ENCODE data around the gene SLIT3.

The SLIT3 gene

DNA sequence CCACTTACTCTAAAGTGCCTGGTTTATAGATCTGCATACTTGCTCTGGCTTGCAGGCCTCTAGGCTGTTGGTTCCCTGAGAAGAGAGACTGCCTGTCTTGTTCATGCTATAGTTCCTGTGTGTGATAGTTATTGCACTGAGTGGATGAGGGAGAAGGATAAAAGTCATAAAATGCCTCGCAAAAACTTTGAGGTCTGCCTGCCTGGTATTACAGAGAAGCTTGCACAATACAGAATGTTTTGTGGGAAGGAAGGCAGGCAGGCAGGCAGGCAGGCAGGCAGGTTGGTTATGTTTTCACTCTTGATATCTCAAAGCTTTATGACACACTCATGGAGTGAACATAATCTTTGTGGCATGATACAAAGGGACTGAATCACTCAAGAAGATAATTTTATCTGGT lies 287.1 kb downstream of the SLIT3 start:
- Histone ChIP-seq H3K4me2 (ENCODE audit: low read depth, low read length, poor library complexity, severe bottlenecking) (no peak overlapping the region), H3K36me3 (ENCODE audit: low read length) (no peaks in the 10 kb centered on the region), H2AFZ (ENCODE audit: low read depth, low read length, severe bottlenecking) (no peak overlapping the region), H3K79me2 (ENCODE audit: insufficient read depth, low read length) (no peaks in the 10 kb centered on the region), H3K27me3 (ENCODE audit: low read length) (no peaks in the 10 kb centered on the region), H3K9me2 (replicated peaks; ENCODE audit: insufficient read depth, low read length) (no peaks in the 10 kb centered on the region), H3F3A (ENCODE audit: insufficient read depth) (no peaks in the 10 kb centered on the region), H3K27ac (ENCODE audit: low read depth, low read length) (no peak overlapping the region), H3K9me3 (ENCODE audit: insufficient read depth, low read length) (no peaks in the 10 kb centered on the region), H3K4me3 (ENCODE audit: insufficient read depth, low read length, poor library complexity, severe bottlenecking) (no peak overlapping the region), H3K9ac (ENCODE audit: low read length) (no peak overlapping the region), H4K20me1 (ENCODE audit: low read depth, low read length) (no peaks in the 10 kb centered on the region)
- TF ChIP-seq, protein P1, sequence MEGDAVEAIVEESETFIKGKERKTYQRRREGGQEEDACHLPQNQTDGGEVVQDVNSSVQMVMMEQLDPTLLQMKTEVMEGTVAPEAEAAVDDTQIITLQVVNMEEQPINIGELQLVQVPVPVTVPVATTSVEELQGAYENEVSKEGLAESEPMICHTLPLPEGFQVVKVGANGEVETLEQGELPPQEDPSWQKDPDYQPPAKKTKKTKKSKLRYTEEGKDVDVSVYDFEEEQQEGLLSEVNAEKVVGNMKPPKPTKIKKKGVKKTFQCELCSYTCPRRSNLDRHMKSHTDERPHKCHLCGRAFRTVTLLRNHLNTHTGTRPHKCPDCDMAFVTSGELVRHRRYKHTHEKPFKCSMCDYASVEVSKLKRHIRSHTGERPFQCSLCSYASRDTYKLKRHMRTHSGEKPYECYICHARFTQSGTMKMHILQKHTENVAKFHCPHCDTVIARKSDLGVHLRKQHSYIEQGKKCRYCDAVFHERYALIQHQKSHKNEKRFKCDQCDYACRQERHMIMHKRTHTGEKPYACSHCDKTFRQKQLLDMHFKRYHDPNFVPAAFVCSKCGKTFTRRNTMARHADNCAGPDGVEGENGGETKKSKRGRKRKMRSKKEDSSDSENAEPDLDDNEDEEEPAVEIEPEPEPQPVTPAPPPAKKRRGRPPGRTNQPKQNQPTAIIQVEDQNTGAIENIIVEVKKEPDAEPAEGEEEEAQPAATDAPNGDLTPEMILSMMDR (IDR thresholded peaks at IDR 0.05; ENCODE audit: insufficient read depth, low read length, poor library complexity, severe bottlenecking), result no peak
- no peak for TF ChIP-seq EZH2phosphoT487 (conservative IDR thresholded peaks at IDR 0.05; ENCODE audit: low read length)

DNA sequence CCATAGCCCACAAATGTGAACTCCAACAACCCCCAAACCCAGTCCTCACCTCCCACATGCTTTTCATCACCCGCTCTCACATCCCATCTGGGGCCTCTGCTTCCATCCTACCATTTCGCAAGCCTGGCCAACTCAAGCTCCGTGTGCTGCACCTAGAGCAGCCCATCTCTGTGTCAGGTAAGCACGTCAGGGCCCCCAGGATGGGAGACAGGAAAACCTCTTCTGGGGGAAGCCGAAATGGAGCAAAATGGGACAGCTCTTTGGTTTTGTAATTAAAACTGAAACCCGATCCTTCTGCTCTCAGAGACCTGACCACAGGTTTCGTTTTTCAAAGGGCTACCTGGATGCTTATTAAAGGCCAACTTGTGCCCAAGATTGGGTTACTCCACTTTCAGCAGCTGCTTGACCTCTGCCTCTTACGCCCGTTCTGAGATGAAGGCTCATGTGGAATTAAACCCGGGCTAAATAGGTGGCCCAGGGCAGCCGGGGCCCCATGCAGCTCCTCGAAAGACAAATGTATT lies 287.7 kb downstream of the SLIT3 start:
- Histone ChIP-seq H3F3A (ENCODE audit: insufficient read depth) (no peaks in the 10 kb centered on the region), H3K27ac (ENCODE audit: low read depth, low read length) (no peak overlapping the region), H2AFZ (ENCODE audit: low read depth, low read length, severe bottlenecking) (no peak overlapping the region)

DNA sequence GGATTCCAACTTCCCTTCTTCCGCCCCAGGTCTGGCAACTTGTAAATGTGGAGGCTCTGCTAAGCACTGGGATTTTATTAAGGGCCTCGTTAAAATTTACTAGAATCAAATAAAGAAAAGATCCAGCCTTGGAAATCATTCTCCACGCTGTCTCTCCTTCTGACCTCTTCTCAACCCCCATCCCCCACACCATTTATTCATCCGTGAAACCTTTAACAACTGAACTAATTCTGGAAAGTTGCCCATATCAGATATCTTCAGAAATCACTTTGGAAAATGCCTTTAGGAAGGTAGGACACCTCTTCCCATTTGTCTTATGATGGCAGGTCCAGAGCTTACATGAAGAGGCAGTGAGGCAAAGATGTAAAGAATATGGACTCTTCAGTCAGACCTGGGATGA lies 288.5 kb downstream of the SLIT3 start:
- no peak overlapping the region for H3K9ac ChIP-seq (ENCODE audit: low read length)
- no peaks in the 10 kb centered on the region for H3K9me2 ChIP-seq (replicated peaks; ENCODE audit: insufficient read depth, low read length)
- no peaks in the 10 kb centered on the region for H3F3A ChIP-seq (ENCODE audit: insufficient read depth)
- H3K27me3 ChIP-seq (ENCODE audit: low read length), result no peaks in the 10 kb centered on the region
- H2AFZ ChIP-seq (ENCODE audit: low read depth, low read length, severe bottlenecking), result no peak overlapping the region
- H3K36me3 ChIP-seq (ENCODE audit: low read length), result no peaks in the 10 kb centered on the region
- no peak overlapping the region for H3K27ac ChIP-seq (ENCODE audit: low read depth, low read length)
- no peaks in the 10 kb centered on the region for H3K79me2 ChIP-seq (ENCODE audit: insufficient read depth, low read length)
- H3K9me3 ChIP-seq (ENCODE audit: insufficient read depth, low read length), result no peaks in the 10 kb centered on the region
- no peak overlapping the region for H3K4me3 ChIP-seq (ENCODE audit: insufficient read depth, low read length, poor library complexity, severe bottlenecking)
- H3K4me2 ChIP-seq (ENCODE audit: low read depth, low read length, poor library complexity, severe bottlenecking), result no peak overlapping the region
- TF ChIP-seq EZH2phosphoT487 (conservative IDR thresholded peaks at IDR 0.05; ENCODE audit: low read length), result no peak
- H4K20me1 ChIP-seq (ENCODE audit: low read depth, low read length), result no peaks in the 10 kb centered on the region

More for the DNA sequence above, 287.7 kb downstream of the SLIT3 start:
- H4K20me1 ChIP-seq (ENCODE audit: low read depth, low read length), result no peaks in the 10 kb centered on the region
- no peak overlapping the region for H3K4me2 ChIP-seq (ENCODE audit: low read depth, low read length, poor library complexity, severe bottlenecking)
- H3K79me2 ChIP-seq (ENCODE audit: insufficient read depth, low read length), result no peaks in the 10 kb centered on the region
- no peak overlapping the region for H3K9ac ChIP-seq (ENCODE audit: low read length)
- TF ChIP-seq, protein P1 (IDR thresholded peaks at IDR 0.05; ENCODE audit: insufficient read depth, low read length, poor library complexity, severe bottlenecking), result no peak
- no peak for TF ChIP-seq EZH2phosphoT487 (conservative IDR thresholded peaks at IDR 0.05; ENCODE audit: low read length)
- no peaks in the 10 kb centered on the region for H3K36me3 ChIP-seq (ENCODE audit: low read length)
- H3K9me2 ChIP-seq (replicated peaks; ENCODE audit: insufficient read depth, low read length), result no peaks in the 10 kb centered on the region
- no peaks in the 10 kb centered on the region for H3K9me3 ChIP-seq (ENCODE audit: insufficient read depth, low read length)
- no peaks in the 10 kb centered on the region for H3K27me3 ChIP-seq (ENCODE audit: low read length)
- H3K4me3 ChIP-seq (ENCODE audit: insufficient read depth, low read length, poor library complexity, severe bottlenecking), result no peak overlapping the region

DNA sequence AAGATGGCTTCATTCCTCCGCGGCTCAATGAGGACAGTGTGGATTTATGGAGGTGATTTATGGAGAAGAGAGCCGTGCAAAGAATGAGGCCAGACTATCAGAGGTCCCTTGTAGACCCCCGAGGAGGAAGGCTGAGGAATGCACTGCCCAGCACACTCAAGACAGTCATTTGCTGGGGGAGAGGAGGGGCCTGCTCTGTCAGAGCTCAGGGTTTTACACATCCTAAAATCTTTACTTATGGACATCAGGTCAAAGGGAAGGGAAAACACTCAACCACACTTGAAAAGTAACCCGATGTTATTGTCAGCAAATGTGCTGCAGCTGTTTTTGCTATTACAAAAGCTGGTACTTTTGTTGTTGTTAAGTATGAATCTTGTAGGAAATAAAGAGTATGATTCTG lies 289.5 kb downstream of the SLIT3 start:
- no peaks in the 10 kb centered on the region for H3K9me2 ChIP-seq (replicated peaks; ENCODE audit: insufficient read depth, low read length)

More for the DNA sequence above, 289.5 kb downstream of the SLIT3 start:
- H3K36me3 ChIP-seq (ENCODE audit: low read length), result no peaks in the 10 kb centered on the region
- H3F3A ChIP-seq (ENCODE audit: insufficient read depth), result no peaks in the 10 kb centered on the region
- no peaks in the 10 kb centered on the region for H3K9me3 ChIP-seq (ENCODE audit: insufficient read depth, low read length)
- H3K27me3 ChIP-seq (ENCODE audit: low read length), result no peaks in the 10 kb centered on the region
- H3K27ac ChIP-seq (ENCODE audit: low read depth, low read length), result no peak overlapping the region
- H3K79me2 ChIP-seq (ENCODE audit: insufficient read depth, low read length), result no peaks in the 10 kb centered on the region
- H4K20me1 ChIP-seq (ENCODE audit: low read depth, low read length), result no peaks in the 10 kb centered on the region
- H2AFZ ChIP-seq (ENCODE audit: low read depth, low read length, severe bottlenecking), result no peak overlapping the region
- no peak for TF ChIP-seq EZH2phosphoT487 (conservative IDR thresholded peaks at IDR 0.05; ENCODE audit: low read length)
- TF ChIP-seq, protein P1 (IDR thresholded peaks at IDR 0.05; ENCODE audit: insufficient read depth, low read length, poor library complexity, severe bottlenecking), result no peak
- no peak overlapping the region for H3K4me3 ChIP-seq (ENCODE audit: insufficient read depth, low read length, poor library complexity, severe bottlenecking)
- no peak overlapping the region for H3K9ac ChIP-seq (ENCODE audit: low read length)
- H3K4me2 ChIP-seq (ENCODE audit: low read depth, low read length, poor library complexity, severe bottlenecking), result no peak overlapping the region

Measured in SU-DHL-6 (cell line).